NCI-H69 (cell line): ENCODE measurements around the gene PIGO.

Experiments
- DNase-seq: peaks from one replicate; lab custom pipeline; 2025; lab: John Stamatoyannopoulos, UW

PIGO gene

DNA sequence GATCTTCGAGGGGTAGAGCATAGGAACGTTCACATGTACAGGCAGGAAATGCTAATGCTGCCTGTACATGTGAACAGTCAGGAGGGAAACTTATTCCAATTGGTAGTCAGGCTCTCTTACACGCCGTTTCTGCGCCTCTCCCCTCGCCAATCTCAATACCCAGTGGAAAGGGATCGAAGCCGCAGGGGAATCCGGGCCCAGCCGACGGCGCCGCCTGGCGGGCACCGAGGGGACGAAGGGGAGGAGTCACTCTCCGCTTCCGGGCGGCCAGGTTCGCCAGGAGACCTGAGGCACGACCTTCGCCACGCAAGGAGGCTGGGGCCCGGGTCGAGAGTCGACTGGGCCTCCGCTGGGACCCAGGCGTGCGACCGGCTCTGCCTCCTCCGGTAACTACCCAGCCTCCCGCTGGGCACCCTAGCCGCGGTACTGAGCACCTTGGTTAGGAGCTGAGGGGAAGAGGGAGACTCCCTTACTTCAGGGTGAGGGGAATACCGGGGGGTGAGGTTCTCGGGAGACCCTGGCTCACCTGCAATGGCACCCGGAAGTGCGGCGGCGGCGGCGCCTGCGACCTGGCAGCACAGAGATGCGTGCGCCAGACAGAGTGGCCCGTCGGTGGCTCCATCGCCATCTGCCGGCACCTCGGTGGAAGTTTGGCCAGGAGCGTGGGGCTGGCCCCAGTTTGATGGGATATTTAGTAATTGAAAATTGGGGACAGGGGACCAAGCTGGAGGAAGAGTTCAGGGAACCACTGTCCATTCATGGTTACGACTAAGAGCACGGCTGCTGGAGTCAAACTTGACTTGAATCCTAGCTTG lies at the start of gene PIGO:
Gene PIGO, minus strand, starts transcription at position 557 of the 815 bp plus-strand sequence. CDS start 1,026 bp downstream, outside the sequence.
- DNase-seq: peak; percentile 95

- DNase-seq: no peak
These were observed 45.6 kb upstream of the PIGO start for GRCh38 chr9:35142037-35142436.

- no peak for DNase-seq
These were observed 43.7 kb upstream of the PIGO start for GRCh38 chr9:35140093-35140492.

DNA sequence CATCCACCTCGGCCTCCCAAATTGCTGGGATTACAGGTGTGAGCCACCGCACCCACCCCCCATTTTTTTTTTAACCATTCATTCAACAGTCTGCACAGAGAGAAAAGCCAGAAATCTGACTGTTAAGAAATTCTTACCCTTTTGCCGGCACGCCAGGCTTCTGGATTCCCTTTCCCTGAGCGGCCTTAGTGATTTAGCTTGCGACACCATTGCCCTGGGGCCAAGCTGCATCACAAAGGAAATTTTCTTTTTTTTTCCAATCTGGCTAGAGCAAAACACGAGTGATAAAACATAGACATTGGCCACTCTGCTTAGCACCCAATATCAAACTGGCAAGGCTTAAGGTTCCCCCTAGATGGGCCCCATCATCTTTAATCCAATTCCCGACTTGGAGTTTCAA lies 40.5 kb upstream of the PIGO start:
- no peak for DNase-seq

GRCh38 chr9:35135988-35136387 lies 39.6 kb upstream of the PIGO start:
- DNase-seq: no peak

DNA sequence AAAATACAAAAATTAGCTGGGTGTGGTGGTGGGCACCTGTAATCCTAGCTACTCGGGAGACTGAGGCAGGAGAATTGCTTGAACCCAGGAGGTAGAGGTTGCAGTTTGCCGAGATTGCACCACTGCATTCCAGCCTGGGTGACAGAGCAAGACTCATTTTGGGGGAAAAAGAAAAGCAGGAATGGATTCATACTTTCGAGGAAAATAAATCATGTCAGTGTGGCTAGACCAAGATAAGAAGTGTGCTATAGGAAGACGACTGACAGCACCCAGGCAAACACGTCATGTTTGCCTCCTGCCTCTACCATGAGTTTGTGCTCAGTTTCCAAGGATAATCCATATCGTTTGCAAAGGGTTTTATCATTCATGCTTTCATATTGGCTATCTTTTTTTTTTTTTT lies 38.5 kb upstream of the PIGO start:
- DNase-seq: no peak

- DNase-seq: peak; percentile 95
These were observed 20.6 kb upstream of the PIGO start for GRCh38 chr9:35116898-35117551.

DNA sequence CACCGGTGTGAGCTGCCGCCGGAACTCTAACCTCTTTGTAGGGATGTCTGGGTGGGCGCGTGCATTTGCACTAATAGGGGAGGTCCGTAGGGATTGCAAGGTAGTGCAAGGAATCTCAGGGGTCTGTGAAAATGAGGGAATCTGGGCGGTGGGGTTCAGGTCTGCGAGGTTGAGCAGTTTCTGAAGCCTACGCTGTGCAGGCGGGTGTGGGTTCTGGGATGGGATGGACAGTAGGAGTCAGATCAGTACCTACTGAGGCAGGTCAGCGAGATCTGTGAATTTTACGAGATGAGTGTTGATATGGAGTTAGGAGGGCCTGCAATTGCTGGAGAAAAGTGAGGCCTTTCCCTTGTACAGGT lies 20.1 kb upstream of the PIGO start:
- no peak for DNase-seq

DNA sequence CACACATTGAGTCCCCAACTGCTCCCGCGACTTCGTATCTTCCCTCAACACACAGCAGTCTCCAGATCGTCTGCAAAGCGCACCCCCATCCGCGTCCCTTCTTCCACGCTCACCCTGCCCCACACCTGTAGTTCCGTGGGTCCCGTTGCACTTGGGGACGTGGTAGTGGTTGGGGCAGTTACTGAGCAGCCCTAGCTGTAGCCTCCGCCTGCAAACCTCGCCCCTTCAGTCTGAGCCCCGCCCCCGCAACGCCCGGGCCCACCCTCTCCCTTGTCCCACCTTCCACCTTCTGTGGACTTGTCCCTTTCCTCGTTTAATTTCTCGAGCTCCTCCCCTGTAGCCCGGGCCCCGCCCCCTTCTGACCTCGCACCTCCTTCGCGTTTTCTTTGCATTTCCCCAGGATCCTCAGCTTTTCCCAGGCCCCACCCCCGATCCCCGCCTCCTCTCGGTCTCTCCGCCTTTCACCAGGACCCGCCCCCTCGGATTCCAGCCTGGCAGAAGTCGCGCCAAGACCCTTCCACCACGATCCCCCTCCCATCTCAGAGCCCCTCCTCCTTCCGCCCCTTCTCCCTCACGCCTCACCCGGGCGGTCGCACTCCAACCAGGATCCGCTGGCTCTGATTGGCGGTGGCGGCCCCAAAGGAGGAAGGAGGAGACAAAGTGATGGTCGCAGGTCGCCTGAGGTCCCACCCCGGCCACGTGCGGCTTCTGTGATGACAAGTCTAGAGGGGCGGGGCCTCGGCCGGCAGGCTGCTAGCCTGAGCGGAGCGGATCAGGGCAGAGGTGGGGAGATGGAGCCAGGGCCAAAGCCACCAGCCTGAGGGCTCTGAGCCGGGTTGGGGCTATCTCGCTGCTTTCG lies 19.5 kb upstream of the PIGO start, which contains the start of gene ATOSB:
Gene ATOSB, minus strand, starts transcription at position 183 of the 859 bp plus-strand sequence. CDS start 7,588 bp downstream, outside the sequence.
- peak; percentile 99 for DNase-seq

DNA sequence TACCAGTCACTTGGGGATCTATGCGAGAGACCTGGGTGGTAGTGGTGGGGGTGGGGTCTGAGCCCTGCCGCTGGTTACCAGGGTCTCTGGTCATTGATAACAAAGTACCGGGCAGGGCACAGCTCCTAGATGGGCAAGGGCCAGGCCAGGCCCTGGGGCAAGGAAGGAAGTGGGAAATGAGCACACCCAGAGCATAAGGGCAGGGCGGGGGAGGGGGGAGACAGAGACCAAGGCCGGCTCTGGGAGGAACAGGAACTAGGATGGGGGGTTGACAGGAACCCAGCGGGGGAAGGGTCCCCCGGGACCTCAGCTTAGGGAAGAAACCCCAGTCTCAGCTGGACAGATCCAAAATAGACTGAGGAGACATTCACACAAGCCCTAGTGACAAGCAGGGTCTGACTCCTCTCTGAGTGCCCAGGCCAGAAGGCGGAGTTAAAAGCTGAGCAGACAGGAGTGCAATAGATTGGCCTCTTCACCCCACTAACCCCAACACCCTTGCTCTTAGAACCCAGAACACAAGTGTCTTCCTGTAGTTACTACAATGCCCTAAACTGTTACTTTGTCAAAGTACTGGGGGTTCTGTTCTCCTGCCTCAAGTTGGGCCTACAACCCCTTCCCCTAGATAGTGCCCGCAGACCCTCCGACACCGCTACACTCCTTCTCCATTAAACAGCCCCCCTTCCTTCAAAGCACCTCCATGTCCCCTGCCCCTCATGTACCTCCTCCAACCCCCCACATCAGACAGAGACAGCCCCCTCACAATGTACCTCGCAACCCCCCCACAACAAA lies 18.6 kb upstream of the PIGO start:
- peak; percentile 69 for DNase-seq

GRCh38 chr9:35114113-35114839 lies 17.9 kb upstream of the PIGO start:
- DNase-seq: peak; percentile 97

DNA sequence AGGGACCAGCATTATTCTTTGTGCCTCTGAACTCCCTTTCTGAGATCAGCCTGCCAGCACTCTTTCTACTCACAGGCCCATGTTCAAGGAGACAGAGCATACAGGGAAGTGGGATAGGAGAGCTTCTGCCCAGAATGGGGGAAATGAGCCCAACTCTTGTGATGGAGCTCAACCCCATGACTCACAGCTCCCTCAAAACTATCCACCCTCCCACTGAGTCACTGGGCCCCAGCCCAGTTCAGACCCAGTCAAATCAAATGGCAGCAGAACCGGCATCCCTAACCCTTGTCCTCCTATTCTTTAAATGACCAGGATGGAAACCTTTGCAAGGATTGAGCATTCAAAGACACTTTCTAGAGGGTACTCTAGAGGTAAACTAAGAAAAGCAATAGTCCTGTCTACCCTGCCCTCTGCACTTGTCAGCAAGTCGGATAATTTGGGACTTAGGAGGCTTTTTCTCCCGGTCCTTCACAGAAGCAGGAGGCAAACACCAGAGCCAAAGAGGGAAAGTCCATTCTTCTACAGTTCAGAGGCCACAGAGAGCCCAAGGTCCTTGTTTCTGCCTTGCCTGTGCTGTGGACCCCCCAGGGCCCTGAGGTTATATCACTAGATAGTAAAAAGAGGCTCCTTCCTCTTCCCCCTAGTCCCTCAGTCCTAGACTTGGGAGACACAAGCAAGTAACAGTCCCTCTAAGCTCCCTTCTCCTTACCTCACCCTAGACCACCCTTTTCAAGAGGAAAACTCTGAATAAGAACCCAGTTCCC lies 16.0 kb upstream of the PIGO start:
- no peak for DNase-seq

DNA sequence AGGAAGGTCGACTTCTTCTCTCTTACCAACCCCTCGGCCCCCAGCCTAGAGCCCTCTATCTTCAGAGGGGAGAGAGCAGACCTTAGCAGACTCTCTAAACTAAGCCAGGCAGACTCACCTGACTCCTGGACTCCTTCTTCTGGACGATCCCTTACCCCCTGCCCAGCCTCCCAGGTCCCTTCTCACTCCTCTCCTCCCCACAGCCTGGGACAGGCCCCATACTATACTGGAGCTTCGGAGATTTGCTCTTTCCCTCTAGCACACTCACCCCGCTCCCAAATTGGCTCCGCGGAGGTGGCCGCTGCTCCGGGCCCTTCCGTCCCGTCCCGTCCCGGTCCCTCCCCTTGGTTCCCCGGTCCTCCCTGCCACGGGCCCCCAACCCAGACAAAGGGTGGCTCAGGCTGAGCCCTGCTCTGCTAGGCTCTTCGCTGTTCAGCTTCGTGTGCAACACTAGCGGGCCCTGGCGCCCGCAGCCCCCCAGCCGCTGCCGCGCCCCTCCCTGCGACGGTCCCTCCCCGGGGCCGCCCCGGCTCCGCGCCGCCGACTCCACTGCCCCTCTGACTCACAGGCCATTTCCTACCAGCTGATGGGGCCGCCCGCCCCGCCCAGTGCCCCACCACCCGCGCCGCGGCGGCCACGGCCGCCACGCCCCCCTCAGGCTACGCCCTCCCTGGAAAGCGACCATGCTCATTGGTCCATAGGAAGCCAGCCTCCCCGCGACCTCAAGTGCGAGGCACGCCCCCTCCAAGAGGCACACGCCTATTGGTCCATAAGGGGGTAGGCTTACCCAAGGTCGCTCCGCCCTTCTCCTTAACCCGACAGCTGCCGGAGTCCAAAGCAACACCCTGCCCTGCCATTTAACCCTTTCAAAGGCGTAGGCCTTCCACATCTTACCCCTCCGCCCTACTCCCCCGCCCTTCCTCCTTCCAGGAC lies 14.9 kb upstream of the PIGO start:
- DNase-seq: peak; percentile 99

DNA sequence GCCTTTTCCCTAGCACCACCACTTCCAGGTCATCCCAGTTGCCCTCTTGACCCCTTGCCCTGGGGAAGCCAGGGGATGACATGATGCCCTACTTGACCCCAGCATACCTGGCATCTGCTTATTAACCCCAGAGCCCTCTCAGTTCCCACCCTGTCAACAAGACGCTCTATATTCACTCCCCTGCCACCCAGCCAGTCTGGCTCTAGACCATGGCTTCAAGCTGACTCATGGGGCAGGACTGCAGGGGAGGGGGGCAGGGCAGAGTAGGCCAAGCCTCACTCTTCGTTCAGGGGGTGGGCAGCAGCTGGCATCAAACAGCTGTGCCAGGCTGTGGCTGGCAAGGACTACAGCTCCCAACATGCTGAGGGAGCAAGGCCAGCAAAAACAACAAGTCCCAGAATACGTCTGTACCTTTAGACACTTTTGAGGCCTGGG lies 14.0 kb upstream of the PIGO start:
- peak; percentile 34 for DNase-seq

- no peak for DNase-seq
These were observed 12.7 kb upstream of the PIGO start for GRCh38 chr9:35108946-35109575.

GRCh38 chr9:35108461-35108860 lies 12.1 kb upstream of the PIGO start:
- no peak for DNase-seq

- no peak for DNase-seq
These were observed 11.2 kb upstream of the PIGO start for GRCh38 chr9:35107297-35108290.
